MG63 (cell line): ENCODE results near the gene CXXC1. TPM values are rescaled to one million over a fixed set of nuclear protein-coding genes. Genes with fewer than 3 reads are reported as not detected.
"Not testable (repeated sequence)": the region's sequence is repeated elsewhere in the genome, so short reads cannot be mapped to it uniquely, and the experiment has no call there.

ENCODE experiments used
- DNase-seq: peaks from one replicate; pipeline ENCODE4 v3.0.0-alpha.2; 2020
- H3K27me3 ChIP-seq: fragments of 250-450 bp; sonication (Bioruptor Pico); 2 replicates; pipeline ENCODE4 v1.5.1; 2020; ENCODE audit warnings: mild to moderate bottlenecking, moderate library complexity
- H3K36me3 ChIP-seq: fragments of 250-450 bp; sonication (Bioruptor Pico); 2 replicates; pipeline ENCODE4 v1.5.1; 2020; ENCODE audit warnings: mild to moderate bottlenecking, moderate library complexity
- H3K4me3 ChIP-seq: fragments of 250-450 bp; sonication (Bioruptor Pico); 2 replicates; pipeline ENCODE4 v1.5.1; 2020; ENCODE audit warnings: mild to moderate bottlenecking, moderate library complexity
- H3K9me3 ChIP-seq: fragments of 250-450 bp; sonication (Bioruptor Pico); 2 replicates; pipeline ENCODE4 v1.5.1; 2020; ENCODE audit warnings: mild to moderate bottlenecking, moderate library complexity
- total RNA-seq: library from RNA; depleted of rRNA; stranded (reverse); fragments of >200 nt; shearing (Covaris generic); gene quantifications from 2 replicates; pipeline ENCODE4 v1.2.3, GENCODE V29; 2014; ENCODE audit warnings: low replicate concordance; rRNA removed

CXXC1 gene
- total RNA-seq, 1 experiment from 2014 or later: 59.3 TPM

GRCh38 chr18:50250935-50251334 lies 36.6 kb downstream of the CXXC1 start:
- Histone ChIP-seq H3K27me3 (no peaks in the 10 kb centered on the region), H3K36me3 (no peaks in the 10 kb centered on the region), H3K4me3 (no peak overlapping the region), H3K9me3 (no peaks in the 10 kb centered on the region)
- no peak for DNase-seq

GRCh38 chr18:50249576-50249975 lies 37.9 kb downstream of the CXXC1 start:
- no peaks in the 10 kb centered on the region for H3K36me3 ChIP-seq
- H3K4me3 ChIP-seq: no peak overlapping the region
- no peak for DNase-seq
- no peaks in the 10 kb centered on the region for H3K27me3 ChIP-seq
- H3K9me3 ChIP-seq: no peaks in the 10 kb centered on the region

- Histone ChIP-seq H3K4me3 (no peak overlapping the region), H3K9me3 (no peaks in the 10 kb centered on the region), H3K36me3 (no peaks in the 10 kb centered on the region), H3K27me3 (no peaks in the 10 kb centered on the region)
- no peak for DNase-seq
Measured at GRCh38 chr18:50247561-50247960, 39.9 kb downstream of the CXXC1 start.

GRCh38 chr18:50241768-50242167 lies 45.7 kb downstream of the CXXC1 start:
- H3K9me3 ChIP-seq, DNase-seq, H3K4me3 ChIP-seq, H3K36me3 ChIP-seq, H3K27me3 ChIP-seq: not testable (repeated sequence)

- Histone ChIP-seq H3K9me3 (0 out of 2 replicates have a peak, but pooled peaks cover 1% of the 10 kb centered on the region), H3K4me3 (no peak overlapping the region), H3K27me3 (no peaks in the 10 kb centered on the region), H3K36me3 (no peaks in the 10 kb centered on the region)
- DNase-seq: peak; percentile 9
Measured at GRCh38 chr18:50240080-50240563, 47.4 kb downstream of the CXXC1 start.

GRCh38 chr18:50232419-50232818 lies 55.1 kb downstream of the CXXC1 start:
- no peaks in the 10 kb centered on the region for H3K9me3 ChIP-seq
- no peaks in the 10 kb centered on the region for H3K36me3 ChIP-seq
- no peak overlapping the region for H3K4me3 ChIP-seq
- no peak for DNase-seq
- H3K27me3 ChIP-seq: no peaks in the 10 kb centered on the region

Other genes with a start within 250 kb of the CXXC1 start
- gene MYO5B, start 92.5 kb downstream of the CXXC1 start, total RNA-seq: 8.8 and 31.6 TPM in 2 replicates
- gene CFAP53, start 21.2 kb downstream of the CXXC1 start, total RNA-seq: not detected in 2 replicates
- 28.2 and 34.4 TPM in 2 replicates for gene MBD1, start 6.2 kb downstream of the CXXC1 start, total RNA-seq
- gene SKA1, start 87.4 kb upstream of the CXXC1 start, total RNA-seq: 33.2 and 42.0 TPM in 2 replicates